Measurements from ENCODE around the gene ORAI2.

The ORAI2 gene

GRCh38 chr7:102468478-102469350 is 35.3 kb downstream of the ORAI2 start:
- no peak overlapping the region for H3K4me3 ChIP-seq (ENCODE audit: low read depth, low read length)
- no peak for DNase-seq (ENCODE audit: low read depth)

GRCh38 chr7:102469351-102469971 is 36.1 kb downstream of the ORAI2 start:
- TF ChIP-seq CTCF (IDR thresholded peaks at IDR 0.05; ENCODE audit: insufficient read depth, low read depth, low read length, missing control alignments) = no peak
- no peak for DNase-seq (ENCODE audit: low read depth)
- no peak overlapping the region for H3K4me3 ChIP-seq (ENCODE audit: low read depth, low read length)

More at GRCh38 chr7:102468478-102469350, 35.3 kb downstream of the ORAI2 start:
- no peak for TF ChIP-seq CTCF (IDR thresholded peaks at IDR 0.05; ENCODE audit: insufficient read depth, low read depth, low read length, missing control alignments)

DNA sequence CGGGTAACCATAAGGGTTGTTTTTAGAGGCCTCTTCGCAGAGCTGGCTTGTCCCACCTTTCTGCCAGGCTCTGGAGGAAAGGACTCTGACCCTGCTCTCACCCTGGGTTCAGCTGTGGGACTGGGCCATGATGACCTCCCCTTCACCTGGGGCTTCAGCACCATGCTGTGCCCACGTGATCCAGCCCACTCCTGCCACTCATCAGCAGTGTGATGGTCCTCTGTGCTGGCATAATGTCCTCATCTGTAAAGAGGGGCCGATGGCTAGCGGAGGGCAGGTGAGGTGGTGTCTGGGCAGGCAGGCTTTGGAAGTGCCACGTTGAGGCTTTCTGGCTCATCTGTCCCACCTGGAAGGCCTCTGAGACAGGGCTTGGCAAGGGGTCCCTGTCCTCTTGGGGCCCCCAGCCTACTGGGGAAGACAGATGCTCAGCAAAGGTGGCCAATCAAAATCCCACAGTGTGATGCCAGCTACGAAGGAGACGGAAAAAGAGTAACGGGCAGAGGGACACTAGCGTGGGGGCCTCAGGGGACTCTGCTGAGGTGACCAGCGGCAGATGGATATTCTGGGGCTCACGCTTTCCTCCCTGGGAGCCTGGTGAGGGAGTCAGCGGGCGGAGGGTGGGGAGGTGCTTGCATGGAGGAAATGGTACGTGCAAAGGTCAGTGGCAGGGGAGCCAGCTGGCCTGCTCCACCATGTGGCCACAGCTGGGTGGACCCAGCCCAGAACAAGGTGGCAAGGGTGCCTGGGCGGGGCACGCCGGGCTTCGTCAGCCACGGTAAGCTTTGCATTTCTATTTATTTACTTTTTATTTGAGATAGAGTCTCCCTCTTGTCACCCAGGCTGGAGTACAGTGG is 36.8 kb downstream of the ORAI2 start:
- H3K4me3 ChIP-seq (ENCODE audit: low read depth, low read length) = no peak overlapping the region
- DNase-seq (ENCODE audit: low read depth) = no peak
- TF ChIP-seq CTCF (IDR thresholded peaks at IDR 0.05; ENCODE audit: insufficient read depth, low read depth, low read length, missing control alignments) = no peak

- DNase-seq (ENCODE audit: low read depth) = no peak
- H3K4me3 ChIP-seq (ENCODE audit: low read depth, low read length) = no peak overlapping the region
- TF ChIP-seq CTCF (IDR thresholded peaks at IDR 0.05; ENCODE audit: insufficient read depth, low read depth, low read length, missing control alignments) = no peak
Measured at GRCh38 chr7:102471791-102472125, 38.4 kb downstream of the ORAI2 start.

DNA sequence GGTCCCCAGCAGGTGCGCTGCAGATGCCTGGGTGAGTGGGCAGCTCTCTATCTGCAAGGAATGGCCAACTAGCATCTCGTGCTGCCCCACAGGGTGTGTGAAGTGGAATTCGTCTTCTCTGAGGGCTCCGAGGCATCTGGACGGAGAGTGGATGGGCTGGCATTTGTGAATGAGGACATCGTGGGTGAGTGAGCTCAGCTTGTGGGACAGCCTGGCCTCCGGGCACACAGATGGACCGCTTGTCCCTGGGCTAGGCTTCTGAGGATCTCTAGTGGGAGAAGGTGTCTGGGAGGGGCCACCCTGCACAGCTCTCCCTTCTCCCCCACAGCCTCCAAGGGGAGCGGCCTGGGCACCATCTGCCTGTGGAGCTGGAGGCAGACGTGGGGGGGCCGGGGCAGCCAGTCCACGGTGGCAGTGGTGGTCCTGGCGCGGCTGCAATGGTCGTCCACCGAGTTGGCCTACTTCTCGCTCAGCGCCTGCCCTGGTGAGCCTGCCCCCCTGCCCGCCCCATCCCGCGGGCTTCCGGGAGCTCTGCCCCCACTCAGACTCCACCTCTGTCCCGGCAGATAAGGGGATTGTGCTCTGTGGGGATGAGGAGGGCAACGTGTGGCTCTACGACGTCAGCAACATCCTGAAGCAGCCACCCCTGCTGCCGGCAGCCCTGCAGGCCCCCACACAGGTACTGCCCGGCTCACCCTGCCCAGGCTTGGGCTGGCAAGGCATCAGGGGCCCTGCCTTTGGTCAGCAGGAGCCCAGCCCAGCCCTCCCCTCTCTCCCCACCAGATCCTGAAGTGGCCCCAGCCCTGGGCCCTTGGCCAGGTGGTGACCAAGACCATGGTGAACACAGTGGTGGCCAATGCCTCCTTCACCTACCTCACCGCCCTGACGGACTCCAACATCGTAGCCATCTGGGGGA is 39.0 kb downstream of the ORAI2 start:
- TF ChIP-seq CTCF (IDR thresholded peaks at IDR 0.05; ENCODE audit: insufficient read depth, low read depth, low read length, missing control alignments) = no peak
- DNase-seq (ENCODE audit: low read depth) = no peak

More for the DNA sequence above, 39.0 kb downstream of the ORAI2 start:
- no peak overlapping the region for H3K4me3 ChIP-seq (ENCODE audit: low read depth, low read length)
